Endothelial cell of umbilical vein (primary cell): ENCODE data around the gene ATP10B. TPM values are rescaled to one million over a fixed set of nuclear protein-coding genes. Genes with fewer than 3 reads are reported as not detected.

Source experiments
- BruUV-seq: library from RNA; stranded (reverse); fragments of 400-500 nt; replicated peaks from 2 replicates; lab custom pipeline; 2021; lab: Mats Ljungman, UMichigan
- CTCF ChIA-PET: fragments of 300-600, 350-600 bp; sonication (Branson Sonifier 250); formaldehyde crosslinking; loops from one replicate; lab custom pipeline; 2021; ENCODE audit warnings: antibody characterized with exemption, inconsistent platforms; lab: Charles Lee
- POLR2A ChIA-PET: fragments of 300-600, 350-600 bp; sonication (Branson Sonifier 250); formaldehyde crosslinking; loops from one replicate; lab custom pipeline; 2021; ENCODE audit warnings: antibody characterized with exemption, inconsistent platforms; lab: Charles Lee
- DNase-seq: peaks from one replicate; pipeline ENCODE4 v3.0.0-alpha.2; 2011; ENCODE audit warnings: low read depth, low spot score
- FAIRE-seq: peaks from 2 replicates; lab custom pipeline; 2011; peaks lifted over from hg19 to GRCh38; lab: Jason Lieb, UNC
- H2AFZ ChIP-seq: 2 replicates; pipeline ENCODE4 v1.6.0; 2012; ENCODE audit warnings: low read depth, low read length, control low read depth, inconsistent platforms
- H3K27ac ChIP-seq: 2 replicates; pipeline ENCODE4 v1.5.1; 2011; ENCODE audit warnings: low read depth, mild to moderate bottlenecking, control low read depth, low read length, moderate library complexity; ENCODE audit not compliant: insufficient read depth
- H3K27me3 ChIP-seq, 2 experiments: 2 replicates each; pipeline versions ENCODE4 v1.6.0 to v1.6.1; 2011; ENCODE audit warnings: low read length in 2 of 2, mixed read lengths in 1 of 2; ENCODE audit not compliant: control insufficient read depth in 2 of 2, insufficient read depth in 2 of 2
- H3K36me3 ChIP-seq, 2 experiments: 2 replicates in 1 of 2; 3 replicates in 1 of 2; pipeline ENCODE4 v1.5.1; 2011; ENCODE audit warnings: low read length in 2 of 2, mild to moderate bottlenecking in 1 of 2, moderate library complexity in 1 of 2; ENCODE audit not compliant: control insufficient read depth in 2 of 2, insufficient read depth in 2 of 2; ENCODE audit errors: extremely low read depth in 1 of 2
- H3K4me1 ChIP-seq: 3 replicates; pipeline ENCODE4 v1.5.1; 2011; ENCODE audit warnings: mild to moderate bottlenecking, low read length; ENCODE audit not compliant: control insufficient read depth, insufficient read depth; ENCODE audit errors: extremely low read depth
- H3K4me2 ChIP-seq: 2 replicates; pipeline ENCODE4 v1.6.1; 2011; ENCODE audit warnings: low read length, control low read depth, mixed read lengths; ENCODE audit not compliant: insufficient read depth
- H3K4me3 ChIP-seq, 3 experiments: fragments of 200-600 bp in 1 of 3; sonication (generic), shearing (Covaris generic) in 1 of 3; replicated peaks in 1 of 3; 2 replicates each; pipeline ENCODE4 v1.5.1; 2011 to 2016; ENCODE audit warnings: control low read depth in 3 of 3, low read length in 3 of 3, mild to moderate bottlenecking in 2 of 3, inconsistent platforms in 1 of 3, low read depth in 1 of 3, moderate library complexity in 1 of 3; ENCODE audit not compliant: insufficient read depth in 1 of 3
- H3K79me2 ChIP-seq: 2 replicates; pipeline ENCODE4 v1.6.0; 2012; ENCODE audit warnings: low read length, inconsistent platforms; ENCODE audit not compliant: control insufficient read depth, insufficient read depth
- H3K9ac ChIP-seq: replicated peaks from 2 replicates; pipeline ENCODE3; 2011; ENCODE audit warnings: low read length, control low read depth; ENCODE audit not compliant: insufficient read depth; ENCODE audit errors: extremely low read depth
- H3K9me1 ChIP-seq: replicated peaks from 3 replicates; pipeline ENCODE4 v1.6.0; 2011; ENCODE audit warnings: mild to moderate bottlenecking, low read length; ENCODE audit not compliant: control insufficient read depth, insufficient read depth; ENCODE audit errors: extremely low read depth
- H3K9me3 ChIP-seq: replicated peaks from 2 replicates; pipeline ENCODE4 v1.5.1; 2012; ENCODE audit warnings: low read length, inconsistent platforms; ENCODE audit not compliant: control insufficient read depth, insufficient read depth
- H4K20me1 ChIP-seq: replicated peaks from 2 replicates; pipeline ENCODE3; 2011; ENCODE audit warnings: mild to moderate bottlenecking, low read length; ENCODE audit not compliant: control insufficient read depth, insufficient read depth; ENCODE audit errors: extremely low read depth
- CTCF ChIP-seq, 2 donors: IDR thresholded peaks; 1 replicate in 1 of 2; 2 replicates in 1 of 2; pipeline ENCODE4 v1.5.1; 2011; ENCODE audit warnings: low read length in 2 of 2, mild to moderate bottlenecking in 2 of 2, moderate library complexity in 2 of 2, control low read depth in 1 of 2, inconsistent platforms in 1 of 2, low read depth in 1 of 2; ENCODE audit not compliant: insufficient read depth in 1 of 2; ENCODE audit errors: extremely low read depth in 1 of 2
- EZH2 ChIP-seq: IDR thresholded peaks from 2 replicates; pipeline ENCODE4 v1.6.1; 2012; ENCODE audit warnings: borderline replicate concordance, low read depth, mild to moderate bottlenecking, moderate library complexity, low read length, inconsistent platforms; ENCODE audit not compliant: severe bottlenecking
- FOS ChIP-seq: IDR thresholded peaks from 2 replicates; pipeline ENCODE4 v1.6.1; 2011; ENCODE audit warnings: mild to moderate bottlenecking, low read length, moderate library complexity, borderline replicate concordance; ENCODE audit not compliant: insufficient read depth
- GATA2 ChIP-seq: IDR thresholded peaks from 2 replicates; pipeline ENCODE4 v1.7.0; 2011; ENCODE audit warnings: low read depth, mild to moderate bottlenecking, moderate library complexity, mixed read lengths, low read length; ENCODE audit not compliant: insufficient read length, insufficient read depth
- JUN ChIP-seq: IDR thresholded peaks from 2 replicates; pipeline ENCODE4 v1.6.1; 2011; ENCODE audit warnings: borderline replicate concordance, low read depth; ENCODE audit not compliant: insufficient read length, insufficient read depth
- MAX ChIP-seq: IDR thresholded peaks from 2 replicates; pipeline ENCODE4 v1.6.1; 2011; ENCODE audit not compliant: insufficient read depth, insufficient read length
- MYC ChIP-seq: IDR thresholded peaks from one replicate; pipeline ENCODE4 v1.6.1; 2011; ENCODE audit warnings: mild to moderate bottlenecking, low read depth, low read length
- POLR2A ChIP-seq: IDR thresholded peaks from 2 replicates; pipeline ENCODE4 v1.6.1; 2012; ENCODE audit warnings: low read depth, mild to moderate bottlenecking, control low read depth, low read length
- POLR2AphosphoS5 ChIP-seq: IDR thresholded peaks from 2 replicates; pipeline ENCODE4 v1.6.1; 2012; ENCODE audit warnings: low read depth, mild to moderate bottlenecking, control low read depth, low read length, moderate library complexity; ENCODE audit not compliant: insufficient read depth
- dilution Hi-C: fragments of 300-500 bp; cut with MboI; formaldehyde crosslinking; loops from one replicate; pipeline ENCODE4 v1.15.0; 2019; ENCODE audit warnings: low sequenced_read_pairs; ENCODE audit not compliant: extremely low pct_ligation_motif_present
- intact Hi-C: fragments of 100-400 bp; cut with micrococcal nuclease; formaldehyde crosslinking; loops from one replicate; pipeline ENCODE4 v1.10.0; 2022
- polyA plus RNA-seq, 4 experiments: library from polyadenylated mRNA; depleted of rRNA in 3 of 4; stranded (reverse) in 3 of 4; unstranded in 1 of 4; fragments of >200 nt; gene quantifications; 2 replicates each; pipeline versions ENCODE4 v1.2.1 to v1.2.3, GENCODE V29; 2011 to 2012; ENCODE audit warnings: missing spikeins in 1 of 4
- total RNA-seq: library from RNA; stranded (reverse); gene quantifications from 2 replicates; pipeline ENCODE4 v1.2.3, GENCODE V29; 2021

ATP10B gene
- total and polyA plus RNA-seq, 2 donors (not counting 3 experiments of a cell fraction or from before 2014, with no cell fraction given) = not detected

GRCh38 chr5:160675988-160676387 is 176.0 kb downstream of the ATP10B start:
- no peak overlapping the region for H3K9ac ChIP-seq
- H4K20me1 ChIP-seq = no peaks in the 10 kb centered on the region
- H3K27ac ChIP-seq = no peak overlapping the region
- ChIA-PET POLR2A (no interaction called here), CTCF (no interaction called here)
- intact Hi-C loops = no loop called here
- no TSS peak for BruUV-seq
- DNase-seq = no peak
- no peaks in the 10 kb centered on the region for H3K79me2 ChIP-seq
- H3K4me3 ChIP-seq = no peak overlapping the region
- H3K4me1 ChIP-seq = no peaks in the 10 kb centered on the region
- no peak overlapping the region for H2AFZ ChIP-seq
- H3K27me3 ChIP-seq = no peaks in the 10 kb centered on the region
- FAIRE-seq = no peak
- dilution Hi-C loops = no loop called here
- TF ChIP-seq POLR2AphosphoS5 = no peak
- TF ChIP-seq CTCF (IDR thresholded peaks at IDR 0.05; ENCODE audit: extremely low read depth in 1 of 2, insufficient read depth in 1 of 2, low read depth in 1 of 2, low read length in 2 of 2) = no peak
- no peak for TF ChIP-seq POLR2A
- no peak for TF ChIP-seq JUN
- no peak for TF ChIP-seq EZH2
- no peak for TF ChIP-seq MYC
- TF ChIP-seq MAX = no peak
- TF ChIP-seq GATA2 = no peak
- no peak for TF ChIP-seq FOS
- no peaks in the 10 kb centered on the region for H3K36me3 ChIP-seq
- H3K9me3 ChIP-seq = no peaks in the 10 kb centered on the region
- H3K4me2 ChIP-seq = no peak overlapping the region
- H3K9me1 ChIP-seq = no peaks in the 10 kb centered on the region
